HepG2 (cell line): Measurements from ENCODE around the gene EFCAB13. TPM values are rescaled to one million over a fixed set of nuclear protein-coding genes. Genes with fewer than 3 reads are reported as not detected.

Experiments
- AHDC1 ChIP-seq: sonication (generic); formaldehyde crosslinking; IDR thresholded peaks from 2 replicates; pipeline ENCODE4 v1.5.1; 2020; ENCODE audit warnings: mild to moderate bottlenecking, missing genetic modification reagents, borderline replicate concordance
- ATF1 ChIP-seq: IDR thresholded peaks from 2 replicates; pipeline ENCODE4 v1.6.1; 2016; ENCODE audit warnings: mild to moderate bottlenecking, control low read depth
- DDIT3 ChIP-seq: sonication (generic); formaldehyde crosslinking; IDR thresholded peaks from 2 replicates; pipeline ENCODE4 v1.4.0; 2020; ENCODE audit warnings: mild to moderate bottlenecking, missing genetic modification reagents
- ISL2 ChIP-seq: sonication (generic); formaldehyde crosslinking; IDR thresholded peaks from 2 replicates; pipeline ENCODE4 v1.5.0; 2020; ENCODE audit warnings: missing genetic modification reagents
- MYC ChIP-seq: sonication (generic); formaldehyde crosslinking; IDR thresholded peaks from 2 replicates; pipeline ENCODE4 v1.9.0; 2021; ENCODE audit warnings: missing genetic modification reagents, borderline replicate concordance
- RBFOX2 ChIP-seq: fragments of 200-400 bp; formaldehyde crosslinking; IDR thresholded peaks from 2 replicates; pipeline ENCODE4 v1.6.1; 2017; ENCODE audit warnings: low read depth, mild to moderate bottlenecking, low read length
- RXRA ChIP-seq: sonication (generic); formaldehyde crosslinking; IDR thresholded peaks from 2 replicates; pipeline ENCODE4 v1.5.1; 2020; ENCODE audit warnings: missing genetic modification reagents
- TRIM24 ChIP-seq: sonication (generic); formaldehyde crosslinking; IDR thresholded peaks from 2 replicates; pipeline ENCODE4 v1.8.0; 2022; ENCODE audit warnings: mild to moderate bottlenecking, missing genetic modification reagents
- ZBTB7A ChIP-seq: sonication (generic); formaldehyde crosslinking; IDR thresholded peaks from 2 replicates; pipeline ENCODE4 v1.8.0; 2022; ENCODE audit warnings: mild to moderate bottlenecking, missing genetic modification reagents
- ZKSCAN8 ChIP-seq: IDR thresholded peaks from 2 replicates; pipeline ENCODE4 v1.6.1; 2016; ENCODE audit warnings: borderline replicate concordance, missing genetic modification reagents, missing compliant biosample characterization
- ZNF251 ChIP-seq: sonication (generic); formaldehyde crosslinking; IDR thresholded peaks from 2 replicates; pipeline ENCODE4 v1.9.0; 2021; ENCODE audit warnings: mild to moderate bottlenecking, missing genetic modification reagents
- ZNF292 ChIP-seq: sonication (generic); formaldehyde crosslinking; IDR thresholded peaks from 2 replicates; pipeline ENCODE4 v1.8.1; 2022; ENCODE audit warnings: mild to moderate bottlenecking, low read depth, missing genetic modification reagents, borderline replicate concordance
- ZNF558 ChIP-seq: sonication (generic); formaldehyde crosslinking; IDR thresholded peaks from 2 replicates; pipeline ENCODE4 v1.9.0; 2022; ENCODE audit warnings: mild to moderate bottlenecking, missing genetic modification reagents, borderline replicate concordance
- polyA plus RNA-seq, 8 experiments: library from polyadenylated mRNA; depleted of rRNA in 3 of 8; stranded (reverse) in 7 of 8; unstranded in 1 of 8; fragments of >200 nt; fragmentation: Illumina TruSeq in 4 of 8; extraction: Trizol in 4 of 8; gene quantifications; 2 replicates each; pipeline versions ENCODE4 v1.2.1 to v1.2.3, GENCODE V29; 2011 to 2016; ENCODE audit warnings: low read depth in 4 of 8, missing spikeins in 1 of 8, mixed read lengths in 1 of 8; ENCODE audit not compliant: insufficient read depth in 1 of 8
- total RNA-seq, 5 experiments: library from RNA; depleted of rRNA; stranded (reverse); fragments of >200 nt; fragmentation: Illumina TruSeq; extraction: Trizol; gene quantifications; 2 replicates each; pipeline ENCODE4 v1.2.3, GENCODE V29; 2016; ENCODE audit warnings: low read depth in 1 of 5
- TF ChIP-seq, protein P1 (sequence below): sonication (generic); formaldehyde crosslinking; IDR thresholded peaks from 2 replicates; pipeline ENCODE4 v1.4.0; 2020; ENCODE audit warnings: missing genetic modification reagents
- TF ChIP-seq, protein P2 (sequence below): sonication (generic); formaldehyde crosslinking; conservative IDR thresholded peaks from 2 replicates; pipeline ENCODE4 v1.8.0; 2022; ENCODE audit warnings: low read depth, missing genetic modification reagents
- TF ChIP-seq, protein P3 (sequence below): sonication (generic); formaldehyde crosslinking; IDR thresholded peaks from 2 replicates; pipeline ENCODE4; 2020; ENCODE audit warnings: missing genetic modification reagents, mild to moderate bottlenecking, borderline replicate concordance

Gene EFCAB13
- total and polyA plus RNA-seq, 2 of the 13 experiments (the other 11 are each of a cell fraction or from before 2014, with no cell fraction given): 0.22 to 0.71 TPM

- TF ChIP-seq AHDC1 (CRISPR knock-in tag) (no peak), TRIM24 (CRISPR knock-in tag) (no peak), ZKSCAN8 (CRISPR knock-in tag) (no peak), ZNF558 (CRISPR knock-in tag) (no peak), DDIT3 (CRISPR knock-in tag) (no peak), ATF1 (CRISPR knock-in tag) (0 out of 2 replicates have a peak, but pooled peaks have one; percentile 20), ZBTB7A (CRISPR knock-in tag) (no peak), ISL2 (CRISPR knock-in tag) (peak; percentile 62), MYC (no peak; the same call in 1 of the 2 replicates), ZNF251 (no peak), RXRA (CRISPR knock-in tag) (no peak), ZNF292 (CRISPR knock-in tag) (peak; percentile 25; the same call in 1 of the 2 replicates), RBFOX2 (no peak)
- TF ChIP-seq, protein P1, sequence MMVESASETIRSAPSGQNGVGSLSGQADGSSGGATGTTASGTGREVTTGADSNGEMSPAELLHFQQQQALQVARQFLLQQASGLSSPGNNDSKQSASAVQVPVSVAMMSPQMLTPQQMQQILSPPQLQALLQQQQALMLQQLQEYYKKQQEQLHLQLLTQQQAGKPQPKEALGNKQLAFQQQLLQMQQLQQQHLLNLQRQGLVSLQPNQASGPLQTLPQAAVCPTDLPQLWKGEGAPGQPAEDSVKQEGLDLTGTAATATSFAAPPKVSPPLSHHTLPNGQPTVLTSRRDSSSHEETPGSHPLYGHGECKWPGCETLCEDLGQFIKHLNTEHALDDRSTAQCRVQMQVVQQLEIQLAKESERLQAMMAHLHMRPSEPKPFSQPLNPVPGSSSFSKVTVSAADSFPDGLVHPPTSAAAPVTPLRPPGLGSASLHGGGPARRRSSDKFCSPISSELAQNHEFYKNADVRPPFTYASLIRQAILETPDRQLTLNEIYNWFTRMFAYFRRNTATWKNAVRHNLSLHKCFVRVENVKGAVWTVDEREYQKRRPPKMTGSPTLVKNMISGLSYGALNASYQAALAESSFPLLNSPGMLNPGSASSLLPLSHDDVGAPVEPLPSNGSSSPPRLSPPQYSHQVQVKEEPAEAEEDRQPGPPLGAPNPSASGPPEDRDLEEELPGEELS: peak; percentile 77; the same call in 1 of the 2 replicates
- TF ChIP-seq, protein P2, sequence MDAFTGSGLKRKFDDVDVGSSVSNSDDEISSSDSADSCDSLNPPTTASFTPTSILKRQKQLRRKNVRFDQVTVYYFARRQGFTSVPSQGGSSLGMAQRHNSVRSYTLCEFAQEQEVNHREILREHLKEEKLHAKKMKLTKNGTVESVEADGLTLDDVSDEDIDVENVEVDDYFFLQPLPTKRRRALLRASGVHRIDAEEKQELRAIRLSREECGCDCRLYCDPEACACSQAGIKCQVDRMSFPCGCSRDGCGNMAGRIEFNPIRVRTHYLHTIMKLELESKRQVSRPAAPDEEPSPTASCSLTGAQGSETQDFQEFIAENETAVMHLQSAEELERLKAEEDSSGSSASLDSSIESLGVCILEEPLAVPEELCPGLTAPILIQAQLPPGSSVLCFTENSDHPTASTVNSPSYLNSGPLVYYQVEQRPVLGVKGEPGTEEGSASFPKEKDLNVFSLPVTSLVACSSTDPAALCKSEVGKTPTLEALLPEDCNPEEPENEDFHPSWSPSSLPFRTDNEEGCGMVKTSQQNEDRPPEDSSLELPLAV (CRISPR knock-in tag): no peak
- TF ChIP-seq, protein P3, sequence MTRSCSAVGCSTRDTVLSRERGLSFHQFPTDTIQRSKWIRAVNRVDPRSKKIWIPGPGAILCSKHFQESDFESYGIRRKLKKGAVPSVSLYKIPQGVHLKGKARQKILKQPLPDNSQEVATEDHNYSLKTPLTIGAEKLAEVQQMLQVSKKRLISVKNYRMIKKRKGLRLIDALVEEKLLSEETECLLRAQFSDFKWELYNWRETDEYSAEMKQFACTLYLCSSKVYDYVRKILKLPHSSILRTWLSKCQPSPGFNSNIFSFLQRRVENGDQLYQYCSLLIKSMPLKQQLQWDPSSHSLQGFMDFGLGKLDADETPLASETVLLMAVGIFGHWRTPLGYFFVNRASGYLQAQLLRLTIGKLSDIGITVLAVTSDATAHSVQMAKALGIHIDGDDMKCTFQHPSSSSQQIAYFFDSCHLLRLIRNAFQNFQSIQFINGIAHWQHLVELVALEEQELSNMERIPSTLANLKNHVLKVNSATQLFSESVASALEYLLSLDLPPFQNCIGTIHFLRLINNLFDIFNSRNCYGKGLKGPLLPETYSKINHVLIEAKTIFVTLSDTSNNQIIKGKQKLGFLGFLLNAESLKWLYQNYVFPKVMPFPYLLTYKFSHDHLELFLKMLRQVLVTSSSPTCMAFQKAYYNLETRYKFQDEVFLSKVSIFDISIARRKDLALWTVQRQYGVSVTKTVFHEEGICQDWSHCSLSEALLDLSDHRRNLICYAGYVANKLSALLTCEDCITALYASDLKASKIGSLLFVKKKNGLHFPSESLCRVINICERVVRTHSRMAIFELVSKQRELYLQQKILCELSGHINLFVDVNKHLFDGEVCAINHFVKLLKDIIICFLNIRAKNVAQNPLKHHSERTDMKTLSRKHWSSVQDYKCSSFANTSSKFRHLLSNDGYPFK (CRISPR knock-in tag): no peak
Measured at GRCh38 chr17:47291242-47291873, 32.4 kb upstream of the EFCAB13 start (continued).
